GM21515 (cell line): ENCODE results near the gene IRAK2.

ENCODE experiments used
- ATAC-seq: cut with Tn5 transposase; IDR thresholded peaks from one replicate; pipeline ENCODE4 v1.9.1; 2021; ENCODE audit not compliant: unreplicated experiment

IRAK2 gene

DNA sequence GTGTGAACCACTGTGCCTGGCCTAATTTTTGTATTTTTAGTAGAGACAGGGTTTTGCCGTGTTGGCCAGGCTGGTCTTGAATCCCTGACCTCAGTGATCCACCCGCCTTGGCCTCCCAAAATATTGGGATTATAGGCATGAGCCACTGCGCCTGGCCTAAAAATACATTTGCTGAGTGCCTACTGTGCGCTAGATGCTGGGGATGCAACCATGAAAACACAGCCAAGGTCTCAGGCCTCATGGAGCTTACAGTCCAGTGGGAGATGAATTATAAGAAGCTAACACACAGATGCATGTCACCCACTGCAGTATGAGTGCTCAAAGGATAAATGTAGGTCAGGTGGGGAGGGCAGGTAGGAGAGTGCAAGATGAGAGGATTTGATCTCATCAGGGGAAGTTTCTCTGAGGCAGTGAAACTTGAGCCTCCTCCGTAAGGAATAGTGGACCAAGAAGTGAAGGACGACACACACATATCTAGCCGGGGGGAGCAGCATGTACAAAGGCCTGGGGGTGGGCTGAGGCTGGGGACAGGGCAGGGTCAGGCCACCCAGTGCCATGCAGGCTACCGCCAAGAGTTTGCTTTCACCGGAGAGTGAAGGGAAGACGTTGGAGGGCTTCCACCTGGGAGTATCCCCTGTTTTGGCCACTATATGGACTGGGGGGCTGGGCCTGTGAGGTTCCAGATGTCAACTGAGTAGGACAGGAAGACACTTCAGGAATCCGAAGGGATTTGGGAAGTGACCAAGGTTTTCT lies 24.3 kb downstream of the IRAK2 start:
- ATAC-seq, result no peak

DNA sequence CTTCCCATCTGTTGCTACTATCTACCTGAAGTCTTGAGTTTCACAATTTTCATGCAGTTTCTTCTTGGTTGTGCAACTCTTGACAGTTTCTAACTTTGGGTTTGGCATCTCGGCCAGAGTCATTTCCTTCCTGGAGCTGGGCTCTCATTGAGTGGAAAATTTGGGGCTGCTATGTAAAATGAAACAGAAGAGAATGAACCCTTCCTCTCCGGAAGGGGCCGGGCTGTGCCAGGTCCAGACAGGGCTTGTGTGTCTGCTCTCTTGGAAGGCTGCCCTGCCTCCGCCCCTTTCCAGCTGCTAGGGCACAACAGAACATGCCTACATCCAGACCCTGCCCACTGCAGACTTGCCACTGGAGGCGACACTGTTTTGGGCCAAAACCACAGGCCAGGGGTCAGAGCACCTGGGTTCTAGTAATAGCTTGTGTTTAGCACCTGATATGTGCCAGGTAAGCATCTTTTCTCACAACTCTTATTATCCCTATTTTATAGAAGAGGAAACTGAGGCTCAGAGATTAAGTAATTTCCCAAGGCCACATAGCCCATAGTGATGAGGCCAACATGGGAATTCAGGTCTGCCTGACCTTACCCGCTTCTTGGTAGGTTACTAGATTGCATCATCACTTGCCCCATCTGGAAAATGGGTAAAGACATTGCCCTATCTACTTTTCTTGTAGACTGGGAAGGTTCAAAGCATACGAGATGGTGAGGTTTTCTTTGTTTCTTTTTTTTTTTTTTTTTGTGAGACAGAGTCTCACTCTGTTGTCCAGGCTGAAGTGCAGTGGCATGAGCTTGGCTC lies 25.0 kb downstream of the IRAK2 start:
- ATAC-seq, result no peak

DNA sequence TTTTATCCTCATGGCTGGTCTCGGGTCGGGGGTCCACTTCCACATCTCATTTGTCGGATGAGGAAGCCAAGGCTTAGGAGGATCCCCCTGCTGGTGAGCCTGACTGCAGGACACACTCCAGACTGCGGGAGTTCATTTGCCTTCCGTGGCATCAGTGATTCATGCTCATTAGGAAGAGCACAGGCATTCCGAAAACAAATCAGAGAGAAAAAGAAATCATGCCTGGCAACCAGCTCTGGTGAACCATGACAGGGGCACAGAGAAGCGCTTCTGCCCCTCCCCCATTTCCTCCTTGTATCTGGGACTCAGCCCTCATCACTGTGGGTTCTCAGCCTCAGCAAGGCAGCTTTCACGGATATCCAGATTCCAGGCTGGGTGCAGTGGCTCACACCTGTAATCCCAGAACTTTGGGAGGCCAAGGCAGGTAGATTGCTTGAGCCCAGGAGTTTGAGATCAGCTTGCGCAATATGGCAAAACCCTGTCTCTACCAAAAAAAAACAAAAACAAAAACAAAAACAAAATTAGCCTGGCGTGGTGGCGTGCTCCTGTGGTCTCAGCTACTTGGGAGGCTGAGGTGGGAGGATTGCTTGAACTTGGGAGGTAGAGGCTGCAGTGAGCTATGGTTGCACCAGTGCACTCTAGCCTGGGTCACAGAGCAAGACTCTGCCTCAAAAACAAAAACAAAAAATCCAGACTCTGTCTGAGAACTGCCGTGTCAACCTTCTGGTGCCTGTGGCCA lies 28.4 kb downstream of the IRAK2 start:
- no peak for ATAC-seq

DNA sequence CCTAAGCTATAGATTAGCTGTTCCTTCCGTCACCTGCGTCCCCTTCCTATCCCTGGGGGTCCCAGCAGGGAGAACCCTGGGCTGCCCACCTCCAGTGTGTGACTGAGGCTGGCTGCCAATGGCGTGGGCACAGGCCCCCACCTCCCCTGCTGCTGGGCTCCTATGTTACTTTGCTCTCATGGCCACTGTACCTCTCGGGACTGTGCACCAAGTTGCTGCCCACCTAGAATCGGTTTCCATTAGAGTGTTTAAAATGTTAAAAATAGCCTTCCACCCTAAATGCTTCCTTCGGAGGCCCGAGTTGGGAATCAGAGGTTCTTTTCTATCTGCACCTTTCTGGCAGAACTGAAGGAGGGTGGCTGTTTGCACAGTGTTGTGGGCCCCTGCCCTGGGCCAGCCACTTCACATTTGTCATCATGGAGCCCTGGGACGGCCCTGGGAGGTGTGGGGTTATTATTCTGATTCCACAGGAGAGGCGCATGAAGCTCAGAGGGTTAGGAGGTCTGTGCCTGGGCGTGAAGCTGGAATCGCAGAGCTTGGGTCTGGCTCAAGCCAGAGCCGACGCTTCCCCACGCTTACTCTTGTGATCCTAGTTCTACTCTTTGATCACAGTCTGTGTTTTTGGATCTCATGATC lies 29.1 kb downstream of the IRAK2 start:
- ATAC-seq, result no peak

DNA sequence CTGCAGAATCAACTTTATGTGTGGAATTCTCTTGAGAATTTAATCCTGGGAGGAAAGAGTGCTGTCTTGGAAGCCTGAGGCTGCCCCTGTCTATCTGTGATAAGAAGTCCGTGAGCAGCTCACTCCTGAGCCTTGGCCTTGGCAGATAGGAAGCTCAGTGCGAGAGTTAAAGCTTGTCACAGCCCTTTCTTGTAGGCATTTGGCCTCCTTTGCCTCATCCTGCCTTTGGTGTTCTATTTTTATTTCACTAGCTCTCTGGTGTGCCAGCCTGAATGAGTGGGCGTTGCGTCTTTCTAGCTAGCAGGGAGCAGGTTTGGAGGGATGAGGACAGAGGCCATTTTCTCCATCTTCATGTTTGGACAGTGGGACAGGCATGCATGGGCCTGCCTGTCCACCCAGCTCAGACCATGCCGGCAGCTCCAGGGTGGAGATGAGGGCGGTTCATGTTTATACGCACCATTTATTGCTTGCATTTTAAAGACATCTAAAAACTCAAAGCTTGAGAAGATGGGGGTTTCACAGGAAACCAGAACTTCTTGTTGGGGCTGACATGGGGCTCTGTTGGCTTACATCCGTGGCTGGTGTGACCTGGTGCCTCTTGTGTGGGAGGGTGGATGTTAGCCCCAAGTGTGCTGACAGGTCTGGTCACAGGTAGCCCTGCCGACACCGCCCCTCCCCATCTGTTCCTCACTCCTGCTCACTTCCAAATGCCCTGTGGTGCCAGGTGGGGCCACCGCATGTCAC lies 29.8 kb downstream of the IRAK2 start:
- peak; percentile 31 for ATAC-seq

DNA sequence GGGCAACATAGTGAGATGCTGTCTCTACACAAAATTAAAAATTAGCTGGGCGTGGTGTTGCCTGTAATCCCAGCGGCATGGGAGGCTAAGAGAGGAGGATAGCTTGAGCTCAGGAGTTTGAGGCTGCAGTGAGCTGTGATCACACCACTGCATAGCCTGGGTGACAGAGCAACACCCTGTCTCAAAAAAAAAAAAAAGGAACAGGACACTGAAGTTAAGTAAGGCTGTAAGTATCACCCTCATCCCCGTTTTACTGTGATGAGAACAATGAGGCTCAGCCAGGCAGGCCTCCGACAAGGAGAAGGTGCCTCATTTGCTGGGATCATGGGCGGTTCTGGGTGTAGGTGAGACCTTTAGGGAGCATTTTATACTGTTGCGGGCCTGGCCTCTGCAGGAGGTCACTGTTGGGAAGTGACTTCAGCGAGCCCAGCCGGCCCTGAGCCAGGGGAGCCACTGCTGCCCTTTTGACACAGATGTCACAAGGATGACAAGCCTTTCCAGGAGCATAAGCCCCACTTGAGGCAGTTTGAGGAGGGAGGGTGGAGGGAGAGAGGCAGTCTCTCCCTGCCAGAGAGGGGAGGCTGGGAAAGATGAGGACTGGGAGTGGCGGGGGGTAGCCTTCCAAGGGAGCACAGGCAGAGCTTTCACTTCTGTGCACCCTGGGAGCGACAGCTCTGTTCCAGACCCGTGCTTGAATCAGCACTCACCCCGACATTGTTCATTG lies 30.8 kb downstream of the IRAK2 start:
- ATAC-seq, result no peak

DNA sequence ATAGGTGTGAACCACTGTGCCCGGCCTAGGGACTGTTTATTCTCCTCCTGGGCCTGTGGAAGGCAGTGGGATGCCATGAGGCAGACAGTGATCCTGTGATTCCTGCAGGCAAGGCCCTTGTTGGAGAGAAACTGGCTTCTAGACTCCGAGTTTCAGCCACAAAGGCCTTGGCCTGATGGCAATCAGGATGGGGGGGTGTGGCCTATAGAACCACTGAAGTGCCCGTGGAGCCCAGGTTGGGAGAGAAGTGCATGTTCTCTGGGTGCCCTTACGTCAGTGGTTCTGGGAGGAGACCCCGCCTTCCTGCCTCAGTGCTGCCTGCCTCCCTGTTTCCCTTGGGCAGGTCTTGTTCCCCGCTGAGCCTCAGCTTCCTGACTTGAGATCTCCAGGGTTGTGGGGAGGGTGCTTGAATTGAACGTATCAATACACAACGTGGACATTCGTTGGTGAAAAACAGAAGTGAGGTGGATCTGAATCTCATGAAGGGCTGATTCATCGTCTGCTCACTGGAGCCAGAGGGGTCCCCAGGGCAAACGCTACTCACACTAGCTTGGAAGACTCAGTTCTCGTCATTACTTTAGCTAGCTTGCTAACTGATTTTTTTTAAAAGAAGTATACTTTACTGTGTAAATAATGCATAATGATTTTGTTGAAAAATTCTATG lies 31.8 kb downstream of the IRAK2 start:
- no peak for ATAC-seq

DNA sequence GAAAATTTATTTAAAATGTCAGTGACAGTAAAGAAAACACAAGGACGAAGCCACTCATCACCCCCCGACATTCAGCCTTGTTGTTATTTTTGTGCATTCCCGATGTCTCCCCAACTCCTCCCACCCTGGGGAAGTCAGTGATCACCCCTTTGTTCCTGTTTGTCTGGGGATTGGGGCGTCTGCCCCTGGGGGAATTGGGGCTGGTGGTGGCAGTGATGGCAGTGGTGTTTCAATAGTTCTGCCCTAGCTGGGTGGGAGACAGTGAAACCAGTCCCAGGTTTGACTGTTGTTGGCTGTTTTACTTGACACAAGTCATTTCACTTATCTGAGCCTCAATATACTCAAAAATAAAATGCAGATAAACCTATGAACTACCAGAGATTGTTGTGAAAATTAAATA lies 33.5 kb downstream of the IRAK2 start:
- no peak for ATAC-seq

DNA sequence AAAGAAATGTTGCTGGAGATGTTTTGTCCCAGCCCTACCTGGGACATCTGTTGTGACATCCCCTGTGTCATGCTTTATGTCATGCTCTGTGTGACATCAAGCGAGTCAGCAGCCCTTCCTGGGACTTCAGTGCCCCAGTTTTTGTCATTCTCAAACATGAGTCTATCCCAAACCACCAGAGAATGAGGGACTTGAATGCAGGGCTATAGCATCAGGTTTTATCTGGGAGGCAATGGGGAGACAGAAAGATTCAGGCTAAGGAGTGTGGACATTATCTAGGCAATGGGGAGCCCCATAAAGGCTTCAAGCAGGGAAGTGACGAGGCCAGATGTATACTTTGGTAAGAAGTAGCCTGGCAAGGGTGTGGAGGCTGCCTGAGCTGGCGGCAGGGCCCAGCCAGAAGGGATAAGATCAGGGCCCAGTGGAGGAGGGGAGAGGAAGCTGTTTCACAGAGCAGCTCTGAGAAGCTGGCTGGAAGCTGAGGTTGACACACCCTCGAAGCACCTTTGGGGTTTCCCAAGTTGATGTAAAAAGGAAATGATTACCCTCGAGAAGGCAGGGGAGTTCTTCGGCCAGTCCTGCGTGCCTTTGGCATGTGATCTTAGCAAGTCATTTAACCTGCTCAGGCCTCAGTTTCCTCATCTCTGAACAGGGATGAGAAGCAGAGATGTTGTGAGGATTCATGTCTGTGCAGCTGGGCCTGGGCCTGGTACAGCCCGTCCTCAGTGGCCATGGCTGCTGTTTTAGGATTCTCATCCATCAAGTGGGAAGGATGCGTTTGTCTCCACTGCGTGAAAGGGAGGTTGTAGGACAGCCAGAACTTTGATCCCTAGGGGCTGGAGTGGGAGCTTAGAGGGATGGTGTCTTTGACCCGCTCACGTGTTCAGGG lies 34.3 kb downstream of the IRAK2 start:
- ATAC-seq, result peak; percentile 57

DNA sequence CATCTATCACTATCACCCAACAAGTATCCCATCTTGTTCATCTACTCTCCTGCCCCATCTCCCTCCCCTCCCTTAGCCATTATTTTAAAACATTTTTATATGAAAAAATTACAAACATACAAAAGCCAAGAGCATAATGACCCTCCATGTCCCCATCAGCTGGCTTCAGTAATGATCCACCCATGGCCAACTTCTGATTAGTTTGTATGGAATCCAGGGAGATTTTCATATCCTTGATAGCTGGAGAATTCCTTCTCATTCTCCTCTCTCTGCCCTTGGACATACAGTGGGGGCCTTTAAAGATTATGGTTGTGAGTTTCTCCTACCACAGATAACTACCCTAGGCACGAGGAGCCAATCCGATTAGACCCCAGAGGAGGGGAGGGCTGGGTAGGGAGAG lies 40.2 kb downstream of the IRAK2 start:
- no peak for ATAC-seq

DNA sequence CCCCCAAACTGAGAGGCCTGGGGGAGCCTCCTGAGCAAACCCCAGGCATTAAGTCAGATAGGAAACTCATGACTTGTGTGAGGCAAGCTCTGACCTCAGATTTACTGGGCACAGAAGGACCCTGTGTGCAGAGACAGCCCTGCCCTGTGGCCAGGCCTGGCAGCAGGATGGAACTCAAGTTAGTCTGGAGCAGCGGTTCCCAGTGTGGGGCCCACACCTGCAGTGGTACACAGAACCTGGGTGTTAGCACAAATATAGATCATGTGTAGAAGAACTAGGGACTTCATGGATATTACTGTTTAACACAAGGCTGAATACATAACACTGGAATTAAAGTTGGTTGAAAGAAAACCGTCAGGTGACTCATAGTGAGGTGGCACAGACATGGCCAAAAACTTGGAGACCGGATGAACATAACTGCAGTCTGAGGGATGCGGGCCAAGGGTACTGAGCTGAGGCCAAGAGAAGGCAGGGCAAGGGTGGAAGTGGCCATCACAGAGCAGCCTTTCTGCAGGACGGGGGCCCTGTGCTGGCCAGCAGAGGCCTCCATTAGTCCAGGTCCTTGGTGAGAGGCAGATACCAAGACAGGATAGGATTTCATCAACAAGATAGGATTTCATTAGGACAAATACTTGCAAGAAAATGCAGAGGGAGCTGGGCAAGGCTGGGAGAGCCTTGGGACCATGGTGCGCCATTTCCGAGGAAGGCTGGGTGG lies 40.9 kb downstream of the IRAK2 start:
- no peak for ATAC-seq

DNA sequence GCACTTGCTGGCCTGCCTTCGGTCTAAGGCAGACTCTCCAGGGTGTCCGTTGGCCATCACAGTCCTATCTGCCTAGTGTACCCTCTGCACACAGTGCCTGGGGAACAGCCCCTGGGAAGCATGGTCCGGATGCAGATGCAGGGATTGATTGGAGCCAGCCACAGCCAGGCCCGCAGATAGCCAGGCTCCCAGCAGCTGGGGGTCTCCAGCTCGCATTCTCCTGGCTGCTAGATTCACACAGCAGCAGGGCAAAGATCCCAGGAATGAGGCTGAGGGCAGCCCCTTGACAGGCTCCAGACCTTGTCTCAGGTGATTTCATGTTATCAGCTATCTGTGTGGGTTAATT lies 41.4 kb downstream of the IRAK2 start:
- no peak for ATAC-seq

DNA sequence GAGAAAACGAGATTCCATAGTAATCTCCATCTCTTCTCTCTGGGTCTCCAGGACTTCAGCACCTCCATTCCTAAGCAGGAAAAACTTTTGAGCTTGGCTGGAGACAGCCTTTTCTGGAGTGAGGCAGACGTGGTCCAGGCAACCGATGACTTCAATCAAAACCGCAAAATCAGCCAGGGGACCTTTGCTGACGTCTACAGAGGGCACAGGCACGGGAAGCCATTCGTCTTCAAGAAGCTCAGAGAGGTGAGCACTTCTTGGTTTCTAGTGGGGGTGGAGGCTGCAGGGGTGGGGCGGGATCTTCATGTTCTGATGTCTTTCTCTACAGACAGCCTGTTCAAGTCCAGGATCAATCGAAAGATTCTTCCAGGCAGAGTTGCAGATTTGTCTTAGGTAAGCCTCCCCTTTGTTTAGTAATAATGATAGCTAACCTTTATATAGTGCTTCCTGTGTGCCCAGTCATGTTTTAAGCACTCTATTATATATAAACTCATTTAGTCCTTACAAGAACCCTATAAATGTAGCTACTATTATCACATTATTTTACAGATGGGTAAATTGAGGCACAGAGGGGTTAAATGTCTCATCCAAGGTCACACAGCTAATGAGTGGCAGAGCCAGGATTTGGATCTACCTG lies 48.6 kb downstream of the IRAK2 start:
- no peak for ATAC-seq

DNA sequence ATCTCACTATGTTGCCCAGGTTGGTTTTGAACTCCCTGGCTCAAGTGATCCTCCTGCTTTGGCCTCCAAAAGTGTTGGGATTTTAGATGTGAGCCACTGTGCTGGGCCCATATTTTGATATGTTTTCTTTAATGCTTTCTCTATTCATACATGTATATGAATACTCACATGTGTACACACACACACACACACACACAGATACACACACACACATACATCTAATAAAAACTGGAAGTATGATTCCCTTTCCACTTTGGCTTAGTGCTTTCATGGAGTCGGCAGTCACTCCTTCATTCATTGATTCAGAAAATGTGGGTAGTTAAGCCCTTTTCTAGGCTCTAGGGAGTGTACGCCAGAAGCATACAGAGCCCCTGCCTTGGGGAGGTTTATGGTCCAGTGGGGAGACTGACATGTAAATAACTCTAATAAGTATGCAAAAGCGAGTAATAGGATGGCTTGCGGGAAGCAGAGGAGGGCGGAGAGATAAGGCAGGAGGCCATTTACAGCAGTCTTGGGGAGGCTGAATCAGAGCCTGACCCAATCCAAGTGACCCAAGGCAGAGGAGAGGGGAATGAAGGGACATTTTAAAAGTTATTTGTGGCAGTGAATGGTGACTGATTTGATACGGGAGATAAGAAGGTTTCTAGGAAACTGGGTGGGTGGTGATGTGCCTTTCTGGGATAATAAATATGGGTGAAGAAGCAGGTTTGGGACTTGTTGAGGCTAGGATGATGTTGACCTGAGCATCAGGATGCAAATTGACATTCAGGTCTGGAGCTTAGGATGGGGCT lies 51.1 kb downstream of the IRAK2 start:
- ATAC-seq, result no peak

DNA sequence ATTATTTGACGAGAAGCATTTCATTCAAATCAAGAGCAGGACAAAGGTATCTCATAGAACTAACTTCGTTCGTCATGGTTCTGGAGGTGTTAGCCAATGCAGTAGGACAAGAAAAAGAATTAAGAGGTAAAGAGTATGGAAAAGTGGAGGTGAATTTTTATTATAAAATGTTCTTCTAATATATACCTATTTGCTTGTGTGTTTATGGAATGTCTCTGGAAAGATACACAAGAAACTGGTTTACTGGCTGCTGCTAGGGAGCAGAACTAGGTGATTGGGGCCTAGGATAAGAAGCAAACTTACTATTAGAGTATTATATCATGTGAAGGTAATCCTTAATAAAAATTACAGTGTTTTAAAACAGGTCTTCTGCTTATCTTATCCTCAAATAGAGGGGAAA lies 52.6 kb downstream of the IRAK2 start:
- no peak for ATAC-seq

DNA sequence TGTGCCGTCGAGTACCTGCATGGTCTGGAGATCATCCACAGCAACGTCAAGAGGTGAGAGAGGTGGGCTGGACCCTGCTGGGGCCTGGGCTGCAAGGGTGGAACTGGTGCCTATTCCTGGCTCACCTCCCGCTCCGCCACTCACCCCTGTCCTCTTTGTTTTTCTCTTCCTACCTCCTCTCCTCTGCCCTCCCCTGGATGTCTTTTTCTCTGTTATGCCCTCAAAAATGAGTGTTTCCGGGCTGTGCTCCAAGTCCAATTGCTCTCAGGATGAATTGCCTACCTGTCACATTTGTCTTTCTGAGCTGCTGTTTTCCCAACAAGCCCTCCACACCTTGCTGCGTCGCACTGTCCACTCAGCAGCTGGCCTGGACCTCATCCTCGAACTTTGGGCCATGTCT lies 55.0 kb downstream of the IRAK2 start:
- ATAC-seq, result no peak
